Ovary (tissue), 3 donors: ENCODE data around the gene ZNF827.

Experiments used
- CTCF ChIP-seq, 3 donors: fragments of 450-650 bp in 2 of 3; fragments of 200-600 bp in 1 of 3; IDR thresholded peaks; one replicate each; pipeline versions ENCODE4 v1.5.1 to v1.8.0; 2016 to 2022; ENCODE audit warnings: antibody characterized with exemption in 3 of 3, mild to moderate bottlenecking in 1 of 3
- POLR2A ChIP-seq: fragments of 450-650 bp; IDR thresholded peaks from one replicate; pipeline ENCODE4 v1.6.1; 2017; ENCODE audit warnings: antibody characterized with exemption, mild to moderate bottlenecking, moderate library complexity
- donor health status: DM: no; HTN: no; CAD: no.

GRCh38 chr4:145797278-145797677 is 141.3 kb downstream of the ZNF827 start:
- TF ChIP-seq CTCF (IDR thresholded peaks at IDR 0.05) (no peak), POLR2A (no peak)
